Epithelial cell of esophagus (primary cell): ENCODE measurements around the gene DPYD.
A peak's percentile ranks its signal among the peaks of the same experiment; 100 is the strongest.
"Not testable (repeated sequence)": the region's sequence is repeated elsewhere in the genome, so short reads cannot be mapped to it uniquely, and the experiment has no call there.

Experiments used
- DNase-seq: peaks from one replicate; pipeline ENCODE4 v3.0.0; 2010; ENCODE audit warnings: low read depth
- H3K4me3 ChIP-seq: 2 replicates; pipeline ENCODE4 v1.5.1; 2011; ENCODE audit warnings: mild to moderate bottlenecking, low read length, control low read depth
- CTCF ChIP-seq: IDR thresholded peaks from 2 replicates; pipeline ENCODE4 v1.5.1; 2011; ENCODE audit warnings: low read depth, mild to moderate bottlenecking, low read length, control low read depth, inconsistent platforms; ENCODE audit not compliant: insufficient read depth; ENCODE audit errors: missing control alignments

Gene DPYD

DNA sequence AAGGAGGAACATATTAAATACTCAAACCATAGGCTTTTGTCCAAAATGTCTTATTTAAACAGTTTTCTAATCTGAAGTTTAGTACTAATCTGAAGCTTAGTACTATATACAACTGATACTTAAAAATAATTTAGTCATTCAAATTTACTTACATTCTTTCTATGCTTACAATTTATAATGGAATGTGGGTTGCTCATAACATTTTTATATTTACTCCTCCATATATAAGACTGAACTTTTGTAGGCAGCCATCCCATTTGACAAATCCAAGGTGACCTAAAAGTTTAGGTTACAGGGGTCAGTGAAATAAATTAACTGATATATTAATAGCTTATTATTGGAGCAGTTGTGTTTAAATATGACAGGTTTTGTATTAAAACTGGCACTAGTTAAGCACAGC, 570.6 kb downstream of the DPYD start:
- TF ChIP-seq CTCF: no peak
- DNase-seq: no peak
- H3K4me3 ChIP-seq: no peak overlapping the region

GRCh38 chr1:97349794-97350193, 571.0 kb downstream of the DPYD start:
- not testable (repeated sequence) for DNase-seq, H3K4me3 ChIP-seq

DNA sequence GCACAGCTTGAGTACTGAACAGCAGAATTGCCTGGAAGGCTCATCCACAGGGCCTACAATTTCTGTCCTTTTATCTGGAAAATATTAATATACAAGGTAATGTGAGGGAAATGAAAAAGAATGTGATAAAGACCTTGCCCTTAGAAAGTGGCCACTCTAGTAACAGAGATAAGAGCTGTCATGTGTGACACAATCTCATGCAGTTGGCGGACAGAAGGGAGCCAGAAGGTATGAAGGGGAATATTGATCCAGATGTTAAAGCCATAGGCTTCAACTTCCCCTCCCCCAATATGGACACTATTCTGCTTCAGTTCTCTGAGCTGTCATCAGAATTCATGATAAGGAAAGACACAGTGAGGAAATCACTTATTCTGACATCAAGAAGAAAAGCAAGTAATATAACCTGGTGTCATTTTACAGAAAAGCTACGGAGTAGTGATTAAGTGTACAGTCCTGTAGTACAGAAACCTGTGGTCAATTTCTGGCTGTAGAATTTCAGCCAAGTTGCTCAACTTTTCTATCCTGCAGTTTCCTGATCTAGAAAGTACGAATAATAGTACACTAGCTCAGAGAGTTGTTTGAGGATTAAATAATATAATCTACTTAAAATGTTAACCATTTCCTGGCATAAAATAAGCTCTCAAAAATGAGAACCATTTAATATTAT, 572.1 kb downstream of the DPYD start:
- H3K4me3 ChIP-seq: no peak overlapping the region
- DNase-seq: no peak
- no peak for TF ChIP-seq CTCF

GRCh38 chr1:97340951-97341350, 579.9 kb downstream of the DPYD start:
- no peak overlapping the region for H3K4me3 ChIP-seq
- DNase-seq: peak; percentile 38
- no peak for TF ChIP-seq CTCF

DNA sequence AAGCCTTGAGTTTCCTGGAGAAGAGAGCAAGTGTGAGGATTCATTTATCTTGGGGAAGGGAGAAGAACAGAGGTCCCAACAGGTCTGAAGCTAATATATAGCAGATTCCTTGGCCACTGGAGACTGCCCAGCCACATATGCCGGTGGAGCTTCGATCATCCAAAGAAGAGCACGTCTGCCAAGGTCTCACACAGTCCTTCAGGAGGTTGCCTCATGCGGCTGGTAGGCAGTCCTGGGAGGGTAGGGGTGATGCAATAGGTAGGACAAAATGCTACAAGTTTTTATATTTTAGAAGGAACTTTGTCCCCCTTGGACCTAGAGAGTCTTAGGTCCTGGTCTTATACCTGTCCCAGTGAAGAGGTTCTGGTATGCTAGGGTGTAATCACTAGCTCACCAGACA, 582.5 kb downstream of the DPYD start:
- TF ChIP-seq CTCF: no peak
- H3K4me3 ChIP-seq: no peak overlapping the region
- DNase-seq: no peak

DNA sequence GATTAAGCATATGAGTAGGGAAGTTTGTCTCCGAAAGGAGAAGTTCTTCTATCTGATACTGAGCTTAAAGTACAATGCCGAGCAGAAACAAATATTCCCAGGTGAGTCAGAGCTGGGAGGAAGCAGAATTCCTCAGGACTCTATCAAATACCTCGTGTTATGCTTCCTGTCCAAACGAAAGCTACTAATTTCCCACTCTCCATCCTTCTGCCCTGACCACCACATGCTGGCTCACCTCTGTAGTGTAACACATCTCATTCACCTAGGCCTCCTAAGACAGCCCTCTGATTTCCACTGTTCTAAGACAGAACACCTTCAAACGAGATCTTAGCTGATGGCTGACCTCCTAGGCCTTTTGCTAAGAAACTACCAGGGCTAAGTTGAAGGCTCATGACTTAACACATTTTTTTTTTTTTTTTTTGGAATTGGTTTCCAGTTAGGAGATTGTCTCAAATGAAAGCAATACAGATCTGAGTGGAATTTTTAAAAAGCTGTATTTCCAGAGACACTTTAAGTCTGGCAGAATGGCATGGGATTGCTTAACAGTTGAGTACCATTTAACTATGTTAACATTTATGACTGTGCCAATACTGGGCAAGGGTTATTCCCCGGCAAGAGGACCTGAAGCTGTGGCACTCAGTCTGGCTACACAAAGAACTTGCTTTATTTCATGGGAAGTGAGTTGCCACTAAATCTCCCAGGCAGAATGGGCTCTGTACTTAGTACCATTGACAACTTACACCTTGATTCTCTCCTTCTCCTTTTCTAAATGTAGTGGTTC, 583.4 kb downstream of the DPYD start:
- no peak for TF ChIP-seq CTCF
- peak; percentile 48 for DNase-seq
- no peak overlapping the region for H3K4me3 ChIP-seq

DNA sequence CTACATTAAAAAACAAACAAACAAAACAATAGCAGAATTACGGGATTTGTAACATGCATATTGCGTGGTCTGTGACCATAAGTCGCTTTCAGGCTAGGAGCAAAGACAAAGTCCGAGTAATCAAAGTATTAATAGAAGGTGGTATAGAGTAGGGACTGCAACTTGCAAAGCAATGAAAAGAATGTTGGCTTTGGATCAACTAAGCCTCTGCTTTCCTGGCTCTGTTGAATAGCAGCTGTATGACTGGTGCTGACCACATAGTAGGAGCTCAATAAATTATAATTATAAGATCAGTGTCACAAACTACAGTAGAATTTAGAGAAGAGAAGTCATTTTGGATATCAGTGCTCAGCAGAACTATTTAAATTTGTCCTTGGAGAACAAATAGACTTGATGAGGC, 586.4 kb downstream of the DPYD start:
- H3K4me3 ChIP-seq: no peak overlapping the region
- no peak for DNase-seq
- TF ChIP-seq CTCF: no peak
